HCT116 (cell line): ENCODE results near the gene STAMBPL1. TPM values are rescaled to one million over a fixed set of nuclear protein-coding genes. Genes with fewer than 3 reads are reported as not detected.

Source experiments
- ATAC-seq: fragments of 200-7000 bp; cut with Tn5 transposase; 2 replicates; pipeline ENCODE4 v1.9.1; 2020; ENCODE audit warnings: mild to moderate bottlenecking, moderate library complexity
- BruUV-seq: library from RNA; stranded (reverse); fragments of 400-500 nt; replicated peaks from 2 replicates; lab custom pipeline; 2021; lab: Mats Ljungman, UMichigan
- CTCF ChIA-PET: fragments of 300-600 bp; sonication (Branson Sonifier 250); formaldehyde crosslinking; loops from one replicate; lab custom pipeline; 2021; ENCODE audit warnings: antibody characterized with exemption; lab: Charles Lee
- POLR2A ChIA-PET: fragments of 300-600, 350-600 bp; sonication (Branson Sonifier 250); formaldehyde crosslinking; loops from one replicate; lab custom pipeline; 2021; ENCODE audit warnings: antibody characterized with exemption; lab: Charles Lee
- RAD21 ChIA-PET, 2 experiments: fragments of 300-600 bp; sonication (Branson Sonifier 250); formaldehyde crosslinking; loops; one replicate each; lab custom pipeline; 2023; ENCODE audit warnings: low total read pairs in 2 of 2; ENCODE audit not compliant: uncharacterized antibody in 2 of 2, unreplicated experiment in 2 of 2, low non-redundant PET in 1 of 2; lab: Charles Lee
- DNase-seq: peaks from one replicate; pipeline ENCODE4 v3.0.0-alpha.2; 2010; ENCODE audit warnings: low read depth, low spot score
- H2AFZ ChIP-seq: fragments of 200-600 bp; shearing (Covaris generic), sonication (generic); 2 replicates; pipeline ENCODE4 v1.6.1; 2017; ENCODE audit warnings: low read depth, mixed run types, mixed read lengths, antibody characterized with exemption, low read length; ENCODE audit not compliant: poor library complexity, severe bottlenecking
- H3K27ac ChIP-seq: 2 replicates; pipeline ENCODE4 v1.5.1; 2012; ENCODE audit warnings: low read depth, low read length
- H3K27me3 ChIP-seq: fragments of 200-600 bp; sonication (generic); 2 replicates; pipeline ENCODE4 v1.6.1; 2016; ENCODE audit warnings: mixed run types, low read length, mixed read lengths; ENCODE audit not compliant: insufficient read depth
- H3K36me3 ChIP-seq, 2 experiments: fragments of 200-500 bp in 1 of 2; fragments of 200-600 bp in 1 of 2; sonication (Bioruptor generic) in 1 of 2; sonication (generic) in 1 of 2; 2 replicates each; pipeline versions ENCODE4 v1.5.1 to v1.6.1; 2014 to 2016; ENCODE audit warnings: low read length in 2 of 2, inconsistent platforms in 1 of 2, mixed read lengths in 1 of 2, mixed run types in 1 of 2; ENCODE audit not compliant: insufficient read depth in 2 of 2, control insufficient read depth in 1 of 2
- H3K4me1 ChIP-seq, 2 experiments: fragments of 200-600 bp in 1 of 2; sonication (generic) in 1 of 2; 2 replicates each; pipeline versions ENCODE4 v1.5.1 to v1.6.1; 2012 to 2017; ENCODE audit warnings: low read length in 2 of 2, inconsistent platforms in 1 of 2, mild to moderate bottlenecking in 1 of 2, mixed read lengths in 1 of 2, mixed run types in 1 of 2, moderate library complexity in 1 of 2; ENCODE audit not compliant: insufficient read depth in 2 of 2, control insufficient read depth in 1 of 2
- H3K4me2 ChIP-seq: fragments of 200-600 bp; sonication (generic); 2 replicates; pipeline ENCODE4 v1.6.1; 2017; ENCODE audit warnings: mixed run types, low read length, mixed read lengths
- H3K4me3 ChIP-seq, 2 experiments: fragments of 200-600 bp in 1 of 2; sonication (generic) in 1 of 2; replicated peaks in 1 of 2; 2 replicates each; pipeline ENCODE4 v1.5.1; 2011 to 2016; ENCODE audit warnings: low read length in 2 of 2, control low read depth in 1 of 2, low read depth in 1 of 2, mild to moderate bottlenecking in 1 of 2, mixed read lengths in 1 of 2, mixed run types in 1 of 2
- H3K79me2 ChIP-seq: fragments of 200-600 bp; sonication (generic); 2 replicates; pipeline ENCODE4 v1.6.1; 2017; ENCODE audit warnings: mild to moderate bottlenecking, mixed run types, low read length, moderate library complexity, mixed read lengths; ENCODE audit not compliant: insufficient read depth
- H3K9ac ChIP-seq: fragments of 200-600 bp; sonication (generic); 2 replicates; pipeline ENCODE4 v1.6.1; 2016; ENCODE audit warnings: low read length, mixed read lengths
- H3K9me2 ChIP-seq: fragments of 200-600 bp; sonication (generic), shearing (Covaris generic); 2 replicates; pipeline ENCODE4 v1.6.1; 2017; ENCODE audit warnings: mixed run types, mild to moderate bottlenecking, moderate library complexity; ENCODE audit not compliant: insufficient read depth
- H3K9me3 ChIP-seq, 2 experiments: fragments of 200-500 bp in 1 of 2; fragments of 200-600 bp in 1 of 2; sonication (Bioruptor generic) in 1 of 2; sonication (generic) in 1 of 2; 2 replicates each; pipeline ENCODE4 v1.6.1; 2014 to 2017; ENCODE audit warnings: low read length in 2 of 2, mixed read lengths in 2 of 2, inconsistent platforms in 1 of 2, low read depth in 1 of 2, mild to moderate bottlenecking in 1 of 2, mixed run types in 1 of 2, moderate library complexity in 1 of 2; ENCODE audit not compliant: control insufficient read depth in 1 of 2, insufficient read depth in 1 of 2
- H4K20me1 ChIP-seq: fragments of 200-600 bp; sonication (generic), shearing (Covaris generic); 2 replicates; pipeline ENCODE4 v1.6.1; 2017; ENCODE audit warnings: mixed run types, mild to moderate bottlenecking, moderate library complexity; ENCODE audit not compliant: insufficient read depth
- EZH2 ChIP-seq: fragments of 200-600 bp; sonication (generic); IDR thresholded peaks from 2 replicates; pipeline ENCODE4 v1.6.1; 2017; ENCODE audit warnings: antibody characterized with exemption, mixed run types
- EZH2phosphoT487 ChIP-seq: fragments of 200-600 bp; IDR thresholded peaks from 2 replicates; pipeline ENCODE4 v1.6.1; 2018; ENCODE audit warnings: antibody characterized with exemption, borderline replicate concordance
- MAX ChIP-seq: IDR thresholded peaks from 2 replicates; pipeline ENCODE4 v1.6.1; 2012
- RAD21 ChIP-seq: IDR thresholded peaks from 2 replicates; pipeline ENCODE4 v1.6.1; 2012; ENCODE audit warnings: low read depth, mild to moderate bottlenecking
- intact Hi-C: fragments of 100-400 bp; cut with micrococcal nuclease; formaldehyde crosslinking; loops from 2 replicates; pipeline ENCODE4 v1.10.0; 2022
- total RNA-seq: library from RNA; stranded (reverse); gene quantifications from one replicate; pipeline ENCODE4 v1.2.1, GENCODE V29; 2021; ENCODE audit not compliant: unreplicated experiment

STAMBPL1 gene
- total RNA-seq, 1 experiment from 2014 or later, result 11.0 TPM

DNA sequence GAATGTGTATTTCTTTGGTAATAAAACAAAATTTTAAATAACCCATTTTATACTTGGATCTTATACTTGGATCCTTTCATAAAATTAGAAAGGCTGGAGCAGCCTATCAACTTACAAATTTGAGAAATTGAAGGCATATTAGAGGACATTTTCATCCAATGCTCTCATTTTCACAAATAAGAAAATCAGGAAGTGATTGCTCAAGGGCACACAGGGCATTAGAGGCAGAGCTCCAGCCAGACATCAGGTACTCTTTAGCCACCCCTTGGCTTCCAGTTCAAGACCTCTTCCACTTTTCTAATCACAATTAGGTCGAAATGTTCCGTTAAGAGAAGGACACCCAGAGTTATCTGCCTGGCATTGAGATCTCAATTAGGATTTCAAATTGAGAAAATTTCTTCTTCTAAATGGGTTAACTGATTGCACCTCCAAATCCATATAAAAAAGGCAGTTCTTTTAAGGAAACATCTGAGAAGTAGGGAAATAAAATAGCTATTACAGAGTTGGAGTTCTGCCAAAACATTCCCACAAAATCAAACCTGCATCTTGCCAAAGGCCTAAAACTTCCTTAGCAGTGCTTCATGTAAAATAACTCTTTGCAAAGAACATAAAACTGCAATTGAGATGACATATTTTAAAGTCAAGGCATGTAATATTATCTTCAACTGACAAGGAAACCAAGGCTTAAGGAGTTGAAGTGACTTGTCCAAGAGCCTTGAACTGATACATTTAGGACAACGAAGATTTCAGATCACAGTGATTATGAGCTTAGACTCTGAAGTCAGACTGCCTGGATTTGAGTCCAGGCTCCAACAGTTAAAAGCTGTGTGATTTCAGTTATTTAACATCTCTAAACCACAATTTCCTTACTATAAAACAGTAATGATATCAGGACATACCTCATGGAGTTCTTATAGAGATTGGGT is 70.1 kb downstream of the STAMBPL1 start:
- Histone ChIP-seq H3K4me2 (no peak overlapping the region), H3K9me2 (no peaks in the 10 kb centered on the region), H2AFZ (no peak overlapping the region), H3K36me3 (no peaks in the 10 kb centered on the region), H3K4me1 (no peaks in the 10 kb centered on the region), H3K27ac (no peak overlapping the region), H3K9me3 (no peaks in the 10 kb centered on the region), H3K9ac (no peak overlapping the region), H3K27me3 (no peaks in the 10 kb centered on the region), H3K4me3 (no peak overlapping the region), H3K79me2 (no peaks in the 10 kb centered on the region)
- DNase-seq (no peak), ATAC-seq (no peak)
- ChIA-PET CTCF (interaction anchor here (1.0 kb wide), 1 partner anchor 18 kb away, joined by 4 read pairs; no protein-coding TSS in a partner anchor), POLR2A (no interaction called here), RAD21 (no interaction called here)
- intact Hi-C loops, result no loop called here
- no TSS peak for BruUV-seq
- no peak for TF ChIP-seq EZH2phosphoT487
- TF ChIP-seq, all 23 proteins: peak for 0
- H4K20me1 ChIP-seq, result no peaks in the 10 kb centered on the region

GRCh38 chr10:88952647-88953111 is 72.6 kb downstream of the STAMBPL1 start, which contains the start of gene ACTA2:
Gene ACTA2 (minus strand): TSS chr10:88952773. CDS start chr10:88948930, 3,843 bp downstream.
- H3K9me2 ChIP-seq, result no peaks in the 10 kb centered on the region
- H2AFZ ChIP-seq, result no peak within 1 kb of the TSS
- H3K9ac ChIP-seq, result no peak within 1 kb of the TSS
- no TSS peak for BruUV-seq
- no peak for DNase-seq
- RAD21 ChIA-PET, result no interaction called here
- no peak within 1 kb of the TSS for H3K4me3 ChIP-seq
- no peaks in the 10 kb centered on the region for H4K20me1 ChIP-seq
- no peak for ATAC-seq
- intact Hi-C loops, result no loop called here
- CTCF ChIA-PET, result no interaction called here
- no peaks in the 10 kb centered on the region for H3K4me1 ChIP-seq
- POLR2A ChIA-PET, result no interaction called here
- H3K79me2 ChIP-seq, result no peaks in the 10 kb centered on the region
- H3K36me3 ChIP-seq, result no peaks in the 10 kb centered on the region
- no peak within 1 kb of the TSS for H3K27ac ChIP-seq
- no peak within 1 kb of the TSS for H3K4me2 ChIP-seq
- no peaks in the 10 kb centered on the region for H3K9me3 ChIP-seq
- no peaks in the 10 kb centered on the region for H3K27me3 ChIP-seq
- TF ChIP-seq EZH2 (no peak), EZH2phosphoT487 (no peak), RAD21 (no peak), MAX (no peak)
- TF ChIP-seq, all 23 proteins: peak for 0
